ENCODE data around the gene ZNF12.
A peak's percentile ranks its signal among the peaks of the same experiment; 100 is the strongest.
"Not testable (repeated sequence)": the region's sequence is repeated elsewhere in the genome, so short reads cannot be mapped to it uniquely, and the experiment has no call there.

The ZNF12 gene

DNA sequence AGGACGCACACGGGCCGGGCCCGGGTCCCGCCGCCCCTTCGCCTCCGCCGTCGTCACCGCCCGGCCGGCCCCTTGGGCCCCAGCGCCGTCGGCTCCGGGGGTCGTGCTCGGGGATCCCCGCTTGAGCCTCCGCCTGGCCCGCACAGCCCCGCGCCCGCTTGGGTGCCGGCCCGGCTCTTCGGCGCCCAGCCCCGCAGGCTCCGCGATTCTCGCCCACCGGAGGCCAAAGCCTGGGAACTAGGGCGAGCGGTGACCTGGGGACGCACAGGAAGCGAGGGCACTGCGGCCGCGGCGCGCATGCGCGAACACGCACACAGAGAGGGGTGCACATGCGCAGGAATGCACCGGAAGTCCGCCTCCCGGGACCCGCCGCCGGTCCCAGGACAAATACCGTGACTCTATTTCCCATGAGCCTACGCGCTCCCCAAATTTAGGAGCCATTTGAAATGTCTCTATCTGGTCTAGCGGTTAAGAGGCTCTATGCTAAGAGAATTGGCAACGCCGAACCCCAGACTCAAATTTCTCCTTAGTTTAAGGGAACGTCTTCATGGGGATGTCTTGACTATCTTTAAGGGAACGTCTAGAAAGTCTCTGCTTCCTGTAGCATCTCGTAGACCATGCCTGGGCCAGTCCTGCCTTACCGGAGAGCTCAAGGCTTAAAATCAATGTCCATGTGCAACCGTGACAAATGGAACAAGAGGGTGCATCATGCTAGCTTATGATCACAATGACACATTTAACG, at the start of gene ZNF12:
TSS of gene ZNF12 (minus strand) at position 282 of the 742 bp plus-strand sequence. CDS start 1,774 bp downstream, outside the sequence.
- peak; percentile 95 for DNase-seq (ENCODE audit: low read depth)

DNA sequence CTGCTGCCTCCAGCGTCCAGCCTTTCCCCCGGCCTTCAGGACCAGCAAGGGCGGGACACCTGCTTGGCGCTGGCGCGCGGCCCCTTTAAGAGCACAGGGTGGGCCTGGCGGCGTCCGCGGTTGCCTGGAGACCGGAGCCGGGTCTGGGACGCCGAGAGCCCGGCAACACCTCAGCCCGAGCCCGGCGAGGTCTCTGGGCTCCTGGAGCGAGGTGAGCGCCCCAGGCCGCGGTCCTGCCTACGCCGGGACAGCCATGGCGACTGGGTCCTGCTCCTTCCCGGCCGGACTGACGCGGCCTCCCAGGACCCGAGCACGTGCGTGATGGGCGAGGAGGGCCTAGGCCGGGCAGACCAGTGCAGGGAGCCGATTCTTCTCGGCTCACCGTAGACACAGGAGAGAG, 47.2 kb upstream of the ZNF12 start, which contains the start of gene RSPH10B2:
TSS of gene RSPH10B2 (plus strand) at position 140 of the 400 bp plus-strand sequence. CDS start 3,575 bp downstream, outside the sequence.
- not testable (repeated sequence) for DNase-seq (ENCODE audit: low read depth)

DNA sequence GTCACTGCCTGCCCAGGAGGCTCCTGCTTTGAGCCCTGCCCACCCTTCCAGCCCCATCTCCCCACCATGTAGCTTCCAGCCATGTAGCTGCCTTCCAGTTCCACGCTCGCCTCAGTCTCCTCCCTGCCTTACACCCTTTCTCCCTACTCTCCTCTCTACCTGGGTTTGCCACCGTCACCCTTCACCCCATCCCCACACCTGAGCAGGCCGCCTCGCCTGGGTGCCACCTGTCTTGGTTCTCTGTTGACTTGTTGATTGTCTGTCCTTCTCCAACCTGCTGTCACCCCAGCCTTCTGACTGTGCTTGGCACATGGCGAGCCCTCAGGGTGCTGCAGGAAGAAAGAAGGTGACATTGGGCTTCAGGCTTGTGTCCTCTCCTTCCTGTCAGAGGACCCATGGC, 43.4 kb upstream of the ZNF12 start:
- DNase-seq (ENCODE audit: low read depth) = not testable (repeated sequence)

DNA sequence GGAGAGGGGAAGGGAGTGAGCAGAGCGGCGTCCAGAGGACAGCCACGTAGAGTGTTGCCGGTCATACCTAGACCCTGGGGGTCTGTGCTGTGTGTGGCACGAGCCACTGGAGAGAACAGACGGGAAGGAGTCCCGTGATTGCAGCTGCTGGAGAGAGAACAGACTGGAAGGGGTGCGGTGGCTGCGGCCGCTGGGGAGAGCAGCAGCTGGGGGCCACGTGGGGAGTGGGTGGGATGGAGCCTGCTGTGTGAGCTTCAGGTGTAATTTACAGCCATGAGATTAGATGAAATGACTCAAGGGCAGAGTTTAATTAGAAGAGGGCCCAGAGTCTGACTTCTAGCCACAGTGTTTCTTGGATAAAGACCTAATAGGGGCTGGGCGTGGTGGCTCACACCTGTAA, 42.6 kb upstream of the ZNF12 start:
- DNase-seq (ENCODE audit: low read depth) = not testable (repeated sequence)

DNA sequence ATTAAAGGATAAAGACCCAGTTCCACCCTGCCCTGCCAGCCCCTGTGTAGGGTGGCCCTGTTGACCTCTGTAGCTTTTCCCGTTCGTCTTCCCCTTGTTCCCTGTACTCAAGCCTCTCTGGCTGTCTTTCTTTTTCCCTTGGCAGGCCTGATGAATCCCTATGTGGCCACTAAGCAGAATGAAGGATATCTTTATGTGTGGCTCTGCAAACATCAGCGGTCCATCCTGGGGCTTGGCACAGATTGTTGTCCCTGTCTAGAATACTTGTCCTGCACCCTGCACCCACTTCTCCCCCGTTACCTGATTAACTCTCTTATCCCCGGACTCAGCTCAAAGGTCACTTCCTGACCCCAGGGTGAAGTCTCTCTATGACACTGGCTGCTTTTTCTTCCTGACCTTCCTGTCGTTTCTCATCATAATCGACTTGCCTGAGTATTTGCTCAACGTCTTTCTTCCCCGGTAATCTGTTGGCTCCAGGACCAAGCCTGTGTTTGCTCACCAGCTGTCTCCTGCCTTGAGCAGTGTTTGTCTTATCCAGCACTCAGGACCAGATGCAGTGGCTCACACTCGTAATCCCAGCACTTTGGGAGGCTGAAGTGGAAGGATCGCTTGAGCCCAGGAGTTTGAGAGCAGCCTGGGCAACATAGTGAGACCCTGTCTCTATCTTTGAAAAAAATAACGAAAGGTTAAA, 37.8 kb upstream of the ZNF12 start:
- not testable (repeated sequence) for DNase-seq (ENCODE audit: low read depth)

DNA sequence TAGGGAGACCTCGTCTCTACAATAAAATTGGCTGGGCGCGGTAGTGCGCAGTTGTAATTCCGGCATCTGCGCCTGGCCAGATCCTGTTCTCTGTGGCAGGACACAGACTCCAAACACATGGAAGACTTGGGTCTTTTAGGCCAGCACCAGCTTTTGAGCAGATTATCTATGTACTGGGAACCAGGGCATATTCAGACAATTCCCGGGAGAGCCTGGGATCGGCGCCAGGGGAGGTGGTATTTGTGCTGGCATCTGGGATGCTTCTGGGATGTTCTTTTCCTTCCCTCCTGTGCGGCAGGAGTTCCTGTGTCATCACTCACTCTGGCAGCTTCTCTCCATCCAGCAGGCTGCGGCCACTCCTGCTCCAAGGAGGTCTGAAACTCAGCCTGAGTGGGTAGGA, 31.7 kb upstream of the ZNF12 start:
- not testable (repeated sequence) for DNase-seq (ENCODE audit: low read depth)

DNA sequence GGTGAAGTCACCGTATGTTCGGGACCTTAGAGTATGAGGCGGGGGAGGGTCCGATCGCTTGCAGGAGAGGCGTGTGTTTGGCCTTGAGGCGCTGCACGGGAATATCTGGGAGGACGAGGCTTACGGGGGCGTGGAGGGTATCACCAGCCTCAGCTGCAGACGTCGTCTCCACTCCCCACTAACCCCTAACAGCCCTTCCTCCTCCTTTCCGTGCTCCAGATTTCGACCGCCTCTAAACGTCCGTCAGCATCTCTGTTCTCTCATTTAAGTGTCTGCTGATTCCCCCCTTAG, 23.5 kb upstream of the ZNF12 start:
- no peak for DNase-seq (ENCODE audit: low read depth)

DNA sequence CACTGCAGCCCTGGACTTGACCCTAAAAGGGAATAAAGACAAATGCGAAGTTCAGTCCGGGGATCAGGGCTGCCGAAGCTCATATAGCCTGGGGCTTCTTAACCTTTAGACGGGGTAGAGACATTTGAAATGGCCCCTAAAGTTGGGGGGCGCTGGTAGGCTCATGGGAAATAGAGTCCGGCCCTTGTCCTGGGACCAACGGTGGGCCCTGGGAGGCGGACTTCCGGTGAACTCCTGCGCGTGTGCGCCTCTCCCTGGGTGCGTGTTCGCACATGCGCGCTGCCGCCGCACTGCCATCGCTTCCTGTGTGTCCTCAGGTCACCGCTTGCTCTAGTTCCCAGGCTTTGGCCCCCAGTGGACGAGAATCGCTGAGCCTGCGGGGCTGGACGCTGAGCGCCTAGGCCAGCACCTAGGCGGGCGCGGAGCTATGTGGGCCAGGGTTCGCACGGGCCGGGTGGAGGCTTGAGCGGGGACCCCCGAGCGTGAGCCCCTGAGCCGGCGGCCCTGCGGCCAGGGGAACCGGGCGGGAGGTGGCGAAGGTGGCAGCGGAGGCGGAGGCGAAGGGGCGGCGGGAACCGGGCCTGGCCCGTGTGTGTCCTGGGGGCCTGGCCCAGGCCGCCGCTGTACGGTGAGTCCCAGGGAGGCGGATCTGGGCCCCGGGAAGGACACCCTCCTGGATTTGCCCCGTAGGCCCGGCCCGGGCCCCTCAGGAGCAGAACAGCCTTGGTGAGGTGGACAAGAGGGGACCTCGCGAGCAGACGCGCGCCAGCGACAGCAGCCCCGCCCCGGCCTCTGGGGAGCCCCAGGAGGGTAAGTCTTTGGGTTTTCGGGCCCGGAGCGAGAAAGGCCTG, 23.0 kb upstream of the ZNF12 start:
- DNase-seq (ENCODE audit: low read depth) = peak; percentile 59

DNA sequence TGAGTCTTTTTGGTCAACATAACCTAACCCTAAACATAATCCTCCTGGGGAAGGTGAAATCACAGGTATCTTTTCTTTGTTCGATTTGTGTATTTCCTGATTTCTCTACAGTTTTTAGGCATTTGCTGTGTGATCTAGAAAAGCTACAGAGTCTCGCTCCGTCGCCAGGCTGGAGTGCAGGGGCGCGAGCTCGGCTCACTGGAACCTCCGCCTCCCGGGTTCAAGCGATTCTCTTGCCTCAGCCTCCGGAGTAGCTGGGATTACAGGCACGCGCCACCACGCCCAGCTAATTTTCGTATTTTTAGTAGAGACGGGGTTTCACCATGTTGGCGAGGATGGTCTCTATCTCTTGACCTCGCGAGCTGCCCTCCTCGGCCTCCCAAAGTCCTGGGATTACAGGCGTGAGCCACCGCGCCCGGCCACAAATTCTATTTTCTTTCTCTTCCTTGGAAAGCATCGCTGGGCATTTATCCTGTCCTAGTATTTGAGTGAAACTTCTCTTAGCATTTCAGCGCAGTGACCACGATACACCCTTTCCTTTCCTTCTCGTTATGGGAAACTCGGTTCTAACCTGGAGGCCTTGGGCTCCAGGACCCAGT, 22.2 kb upstream of the ZNF12 start:
- DNase-seq (ENCODE audit: low read depth) = not testable (repeated sequence)

DNA sequence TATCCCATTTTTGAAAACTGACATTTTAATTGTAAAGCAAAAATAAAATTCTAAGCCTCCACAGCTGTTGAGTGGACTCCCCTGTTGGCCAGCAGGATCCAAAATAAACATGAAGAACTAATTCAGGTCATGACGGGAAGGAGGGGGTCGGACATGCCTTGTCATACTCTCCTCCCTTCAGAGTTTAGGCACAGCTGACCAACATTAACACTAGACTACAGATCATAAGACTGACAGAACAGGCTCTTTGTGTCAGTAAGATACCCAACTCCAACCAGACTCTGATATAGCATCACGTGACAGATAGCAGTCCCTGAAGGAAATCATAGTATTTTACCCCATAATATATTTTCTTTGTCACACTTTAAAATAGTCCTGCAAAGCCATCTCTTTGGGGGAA, 20.9 kb upstream of the ZNF12 start:
- DNase-seq (ENCODE audit: low read depth) = no peak

DNA sequence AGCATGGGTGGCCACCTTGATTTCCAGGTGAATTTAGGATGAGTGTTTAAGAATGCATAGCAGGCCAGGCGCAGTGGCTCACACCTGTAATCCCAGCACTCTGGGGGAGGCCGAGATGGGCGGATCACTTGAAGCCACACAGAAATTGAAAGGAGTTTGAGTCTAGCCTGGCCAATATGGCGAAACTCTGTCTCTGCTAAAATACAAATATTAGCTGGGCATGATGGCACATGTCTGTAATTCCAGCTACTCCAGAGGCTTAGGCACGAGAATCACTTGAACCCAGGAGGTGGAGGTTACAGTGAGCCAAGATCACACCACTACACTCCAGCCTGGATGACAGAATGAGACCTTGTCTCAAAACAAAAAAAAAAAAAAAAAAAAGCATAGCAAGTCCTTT, 19.6 kb upstream of the ZNF12 start:
- DNase-seq (ENCODE audit: low read depth) = not testable (repeated sequence)

DNA sequence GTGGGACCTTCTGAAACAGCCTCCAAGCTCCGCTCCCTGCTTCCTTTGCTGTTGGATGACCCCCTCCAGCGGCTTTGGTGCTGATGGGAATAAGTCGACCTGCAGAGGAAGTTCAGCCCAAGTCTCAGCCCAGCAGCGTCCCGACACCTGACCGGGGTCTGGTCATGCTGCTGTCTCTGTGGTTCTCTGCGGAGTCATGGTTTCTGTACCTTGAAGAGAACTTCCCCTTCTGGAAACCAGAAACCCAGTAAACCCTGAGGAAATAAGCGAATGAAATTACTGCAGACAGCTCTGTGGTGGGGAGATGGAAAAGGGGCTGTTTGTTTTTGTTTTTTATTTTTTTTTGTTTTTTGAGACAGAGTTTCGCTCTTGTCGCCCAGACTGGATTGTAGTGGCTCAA, 18.3 kb upstream of the ZNF12 start:
- no peak for DNase-seq (ENCODE audit: low read depth)

DNA sequence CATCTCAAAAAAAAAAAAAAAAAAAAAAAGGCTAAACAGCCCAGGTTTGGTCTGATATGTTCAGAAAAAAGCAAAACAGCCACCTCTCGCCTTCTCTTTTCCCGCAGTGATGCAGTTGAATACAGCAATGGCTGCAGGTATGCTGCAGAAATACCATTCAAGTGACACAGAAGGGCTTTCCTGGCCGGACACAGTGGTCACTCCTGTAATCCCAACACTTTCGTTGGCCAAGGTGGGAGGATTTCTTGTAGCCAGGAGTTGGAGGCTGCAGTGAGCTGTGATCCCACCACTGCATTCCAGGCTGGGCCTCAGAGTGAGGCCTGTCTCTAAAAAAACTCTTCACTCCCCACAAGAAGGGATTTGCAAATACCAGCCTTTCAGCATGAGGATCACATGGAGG, 17.6 kb upstream of the ZNF12 start:
- not testable (repeated sequence) for DNase-seq (ENCODE audit: low read depth)

DNA sequence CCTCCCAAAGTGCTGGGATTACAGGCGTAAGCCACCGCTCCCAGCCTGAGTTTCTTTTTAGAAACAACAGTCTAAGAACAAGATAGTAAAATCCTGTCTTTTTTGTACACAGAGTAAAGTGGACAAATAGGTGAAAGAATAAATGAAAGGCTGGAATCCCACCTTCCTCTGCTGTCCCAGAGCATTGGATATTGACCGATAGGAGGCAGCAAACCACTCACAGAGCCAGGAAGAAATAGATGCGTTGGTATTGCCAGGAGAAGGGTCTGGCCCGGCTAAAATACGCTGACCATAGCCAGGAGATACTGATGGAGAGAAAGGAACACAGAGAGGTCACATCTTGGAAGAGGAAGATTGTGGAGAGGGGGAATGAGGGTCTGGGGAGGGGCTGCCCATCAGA, 11.4 kb upstream of the ZNF12 start:
- DNase-seq (ENCODE audit: low read depth) = no peak

DNA sequence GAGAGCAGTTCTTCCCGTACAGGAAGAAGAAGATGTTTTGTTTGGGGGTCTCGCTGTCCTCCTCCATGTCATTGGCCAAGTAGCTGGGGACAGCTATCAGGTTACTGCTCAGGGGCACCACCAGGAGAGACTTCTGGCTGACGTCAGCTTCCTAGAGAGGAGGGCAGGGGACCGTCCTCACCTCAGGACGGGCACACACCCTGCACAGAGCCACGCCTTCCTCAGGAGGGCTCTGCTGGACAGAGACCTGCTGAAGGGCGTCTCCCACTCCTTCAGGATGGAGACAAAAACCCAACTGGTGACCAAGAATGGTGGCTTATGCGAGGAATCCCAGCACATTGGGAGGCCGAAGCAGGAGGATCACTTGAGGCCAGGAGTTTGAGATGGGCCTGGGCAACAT, 9.2 kb upstream of the ZNF12 start:
- DNase-seq (ENCODE audit: low read depth) = not testable (repeated sequence)

DNA sequence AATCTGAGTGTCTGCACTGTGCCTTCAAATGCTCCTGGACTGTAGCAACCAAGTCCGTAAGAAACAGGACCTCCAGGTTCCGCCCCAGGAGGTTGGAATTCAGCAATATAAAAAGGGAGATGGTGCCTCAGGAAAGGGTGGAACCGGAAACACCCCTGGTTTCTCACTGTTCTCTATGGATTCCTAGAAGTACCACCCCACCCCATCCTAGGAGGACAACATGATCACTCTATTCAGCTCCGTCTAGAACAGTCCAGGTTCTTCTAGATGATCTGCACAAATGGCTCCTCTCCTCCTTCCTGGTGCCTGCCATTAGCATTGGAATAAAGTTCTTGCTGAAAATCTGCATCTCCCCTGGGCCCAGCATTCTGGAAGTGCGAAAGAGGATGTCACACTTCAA, 7.6 kb upstream of the ZNF12 start:
- DNase-seq (ENCODE audit: low read depth) = no peak

DNA sequence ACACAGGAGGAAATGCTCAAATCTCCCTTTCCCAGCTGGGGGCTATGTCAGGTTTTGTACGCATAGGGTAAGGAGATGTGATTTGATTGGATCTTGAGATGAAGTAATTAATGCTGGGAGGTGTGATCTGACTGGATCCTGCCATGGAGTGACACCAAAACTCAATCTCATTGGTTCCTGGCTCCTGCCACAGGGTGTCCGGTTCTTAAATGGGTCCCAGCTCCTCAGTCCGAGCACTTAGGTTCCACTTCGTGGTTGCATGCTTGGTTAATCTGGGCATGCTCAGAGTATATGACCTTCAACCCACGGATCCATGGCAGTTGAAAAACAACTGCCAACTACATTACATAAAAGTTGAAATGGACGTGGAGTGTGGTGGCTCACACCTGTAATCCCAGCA, 3.1 kb upstream of the ZNF12 start:
- no peak for DNase-seq (ENCODE audit: low read depth)

DNA sequence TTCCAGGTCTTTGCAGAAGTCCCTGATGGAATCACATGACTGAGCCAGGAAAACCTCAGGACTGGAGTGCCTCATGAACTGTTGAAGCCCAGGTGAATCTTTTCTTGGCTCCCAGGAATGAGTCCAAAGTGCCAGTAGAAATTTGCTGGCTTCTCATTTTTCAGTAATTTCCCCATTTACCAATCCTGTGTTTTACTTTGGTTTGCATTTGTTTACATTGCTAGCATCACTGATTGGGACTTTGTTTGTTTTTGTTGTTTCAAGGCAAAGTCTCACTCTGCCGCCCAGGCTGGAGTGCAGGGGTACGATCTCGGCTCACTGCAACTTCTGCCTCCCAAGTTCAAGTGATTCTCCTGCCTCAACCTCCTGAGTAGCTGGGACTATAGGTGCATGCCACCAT, 1.6 kb upstream of the ZNF12 start:
- no peak for DNase-seq (ENCODE audit: low read depth)

DNA sequence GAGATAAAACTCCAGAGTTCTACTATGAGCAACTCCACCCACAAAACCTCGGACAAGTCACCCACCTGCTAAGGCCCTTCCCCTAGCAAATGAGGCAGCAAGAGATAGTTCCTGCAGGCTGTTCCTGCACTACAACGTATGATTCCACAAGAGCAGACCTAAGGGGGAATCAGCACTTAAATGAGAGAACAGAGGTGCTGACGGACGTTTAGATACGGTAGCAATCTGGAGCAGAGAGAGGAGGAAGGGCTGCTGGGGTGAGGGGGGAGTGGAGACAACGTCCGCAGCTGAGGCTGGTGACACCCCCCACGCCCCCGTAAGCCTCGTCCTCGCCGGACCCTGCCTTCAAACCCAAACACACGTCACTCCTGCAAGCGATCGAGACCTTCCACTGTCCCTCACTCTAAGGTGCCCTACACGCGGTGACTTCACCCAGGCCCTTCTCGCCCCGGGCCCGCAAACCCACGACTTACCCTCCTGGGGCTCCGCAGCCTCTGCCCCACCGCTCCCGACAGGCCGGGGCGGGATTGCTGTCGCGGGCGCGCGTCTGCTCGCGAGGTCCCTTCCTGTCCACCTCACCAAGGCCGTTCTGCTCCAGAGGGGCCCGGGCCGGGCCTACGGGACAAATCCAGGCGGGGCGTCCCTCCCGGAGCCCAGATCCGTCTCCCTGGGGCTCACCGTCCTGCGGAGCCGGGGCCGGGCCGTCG, 635 bp downstream of the ZNF12 start:
- peak; percentile 9 for DNase-seq (ENCODE audit: low read depth)

DNA sequence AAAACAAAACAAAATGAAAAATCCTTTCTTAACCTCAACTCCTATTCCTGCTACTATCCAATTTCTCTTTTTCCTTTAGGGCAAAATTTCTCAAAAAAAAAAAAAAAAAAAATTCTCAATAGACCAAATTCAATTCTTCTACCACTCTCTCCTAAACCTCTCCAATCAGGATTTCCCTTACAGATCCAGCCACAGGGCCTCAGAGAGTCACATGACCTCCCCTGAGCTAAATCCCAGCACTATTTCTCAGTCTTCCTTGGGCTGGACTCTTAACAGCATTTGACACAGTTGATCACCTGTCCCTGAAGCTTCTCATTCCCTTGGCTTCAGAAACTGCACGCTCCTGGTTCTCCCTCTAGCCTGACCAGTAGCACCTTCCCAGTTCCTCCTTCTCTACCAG, 4.9 kb downstream of the ZNF12 start:
- no peak for DNase-seq (ENCODE audit: low read depth)

DNA sequence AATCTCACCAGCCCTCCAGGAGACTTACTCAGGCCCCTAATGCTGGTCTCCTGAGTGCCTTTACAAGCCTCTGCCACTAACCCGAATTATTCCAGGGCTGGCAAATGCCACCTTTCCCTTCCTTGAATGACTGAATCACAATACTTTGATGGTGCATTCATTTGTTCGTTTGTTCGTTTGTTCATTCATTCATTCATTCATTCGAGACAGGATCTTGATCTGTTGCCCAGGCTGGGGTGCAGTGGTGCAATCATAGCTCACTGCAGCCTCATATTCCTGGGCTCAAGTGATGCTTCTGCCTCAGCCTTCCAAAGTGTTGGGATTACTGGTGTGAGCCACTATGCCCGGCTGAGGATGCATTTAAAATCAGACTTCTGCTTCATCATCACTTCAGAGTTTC, 6.0 kb downstream of the ZNF12 start:
- no peak for DNase-seq (ENCODE audit: low read depth)

DNA sequence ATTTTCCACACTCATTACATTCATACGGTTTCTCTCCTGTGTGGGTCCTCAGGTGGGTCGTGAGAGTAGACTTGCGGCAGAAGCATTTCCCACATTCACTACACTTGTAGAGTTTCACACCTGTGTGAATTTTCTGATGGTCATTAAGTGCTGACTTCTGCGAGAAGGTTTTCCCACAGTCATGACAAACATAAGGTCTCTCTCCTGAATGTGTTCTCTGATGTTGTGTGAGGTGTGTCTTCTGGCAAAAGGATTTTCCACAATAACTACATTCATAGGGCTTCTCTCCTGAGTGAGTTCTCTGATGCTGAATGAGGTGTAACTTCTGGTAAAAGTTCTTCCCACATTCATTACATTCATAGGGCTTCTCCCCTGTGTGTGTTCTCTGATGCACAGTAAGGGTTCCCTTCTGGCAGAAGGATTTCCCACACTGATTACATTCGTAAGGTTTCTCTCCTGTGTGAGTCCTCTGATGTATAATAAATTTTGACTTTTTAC, 15.1 kb downstream of the ZNF12 start:
- DNase-seq (ENCODE audit: low read depth) = no peak

All from stimulated activated CD8-positive, alpha-beta memory T cell treated with anti-CD3 and anti-CD28 coated beads, Interleukin-15, amount 100 ng/mL, for 24 hours (primary cell).